Prostate gland (tissue), 2 donors: Measurements from ENCODE around the gene EME2.

Experiments
- POLR2A ChIP-seq: fragments of 450-650 bp; IDR thresholded peaks from one replicate; pipeline ENCODE4 v1.6.1; 2016; ENCODE audit warnings: antibody characterized with exemption, mild to moderate bottlenecking
- POLR2AphosphoS5 ChIP-seq: sonication (generic); formaldehyde crosslinking; IDR thresholded peaks from one replicate; pipeline ENCODE4 v1.6.1; 2017; ENCODE audit warnings: antibody characterized with exemption
- TF ChIP-seq, protein P1 (sequence below), 4 experiments: fragments of 200-600 bp in 2 of 4; fragments of 450-650 bp in 2 of 4; sonication (generic) in 2 of 4; IDR thresholded peaks; 1 replicate in 3 of 4; 2 replicates in 1 of 4; pipeline ENCODE4 v1.5.1; 2016 to 2019; ENCODE audit warnings: antibody characterized with exemption in 4 of 4, mild to moderate bottlenecking in 2 of 4, moderate library complexity in 2 of 4

DNA sequence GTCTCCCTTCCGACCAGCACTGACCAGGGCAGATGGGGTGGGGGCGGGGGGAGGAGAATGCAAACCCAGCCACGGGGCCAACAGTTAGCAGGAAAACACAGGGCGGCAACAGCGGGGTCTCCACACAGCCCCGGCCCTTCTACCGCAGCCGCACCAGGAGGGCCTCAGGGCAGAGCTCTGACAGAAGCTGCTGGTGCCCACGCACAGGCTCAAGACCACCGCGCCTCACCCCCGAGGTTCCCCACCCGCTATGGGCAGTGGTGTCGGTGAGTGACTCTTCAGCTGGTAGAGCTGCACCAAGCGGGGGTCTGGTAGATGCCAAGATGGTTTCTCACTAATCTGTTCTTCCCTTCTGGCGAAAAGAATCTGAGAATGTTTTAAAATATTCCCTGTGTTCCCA lies 37.9 kb downstream of the EME2 start:
- TF ChIP-seq, protein P1, sequence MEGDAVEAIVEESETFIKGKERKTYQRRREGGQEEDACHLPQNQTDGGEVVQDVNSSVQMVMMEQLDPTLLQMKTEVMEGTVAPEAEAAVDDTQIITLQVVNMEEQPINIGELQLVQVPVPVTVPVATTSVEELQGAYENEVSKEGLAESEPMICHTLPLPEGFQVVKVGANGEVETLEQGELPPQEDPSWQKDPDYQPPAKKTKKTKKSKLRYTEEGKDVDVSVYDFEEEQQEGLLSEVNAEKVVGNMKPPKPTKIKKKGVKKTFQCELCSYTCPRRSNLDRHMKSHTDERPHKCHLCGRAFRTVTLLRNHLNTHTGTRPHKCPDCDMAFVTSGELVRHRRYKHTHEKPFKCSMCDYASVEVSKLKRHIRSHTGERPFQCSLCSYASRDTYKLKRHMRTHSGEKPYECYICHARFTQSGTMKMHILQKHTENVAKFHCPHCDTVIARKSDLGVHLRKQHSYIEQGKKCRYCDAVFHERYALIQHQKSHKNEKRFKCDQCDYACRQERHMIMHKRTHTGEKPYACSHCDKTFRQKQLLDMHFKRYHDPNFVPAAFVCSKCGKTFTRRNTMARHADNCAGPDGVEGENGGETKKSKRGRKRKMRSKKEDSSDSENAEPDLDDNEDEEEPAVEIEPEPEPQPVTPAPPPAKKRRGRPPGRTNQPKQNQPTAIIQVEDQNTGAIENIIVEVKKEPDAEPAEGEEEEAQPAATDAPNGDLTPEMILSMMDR (IDR thresholded peaks at IDR 0.05): no peak
- TF ChIP-seq POLR2A (no peak), POLR2AphosphoS5 (no peak)
